ENCODE results near the gene JPH3.
A peak's percentile ranks its signal among the peaks of the same experiment; 100 is the strongest.

Gene JPH3

DNA sequence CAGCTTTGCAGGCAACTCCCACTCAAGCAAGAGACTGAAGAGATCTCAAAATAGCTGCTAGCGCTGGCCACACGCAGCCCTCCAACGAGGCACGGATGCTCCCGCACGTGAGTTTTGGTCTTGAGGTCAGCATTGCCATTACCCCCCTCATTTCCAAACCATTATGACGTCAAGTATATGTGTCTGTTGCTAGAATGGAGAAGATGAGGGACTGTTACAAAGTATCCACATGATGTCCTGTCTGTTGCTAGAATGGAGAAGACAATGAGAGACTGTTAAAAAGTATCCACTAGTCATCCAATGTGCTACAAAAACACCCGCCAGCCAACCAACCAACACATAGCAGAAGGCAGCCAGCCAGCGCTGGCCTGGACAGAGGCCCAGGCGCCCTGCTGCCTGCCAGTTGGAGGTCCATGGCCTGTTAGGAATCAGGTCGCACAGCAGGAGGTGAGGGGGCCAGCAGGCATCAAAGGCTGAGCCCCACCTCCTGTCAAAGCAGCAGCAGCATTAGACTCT lies 138.7 kb downstream of the JPH3 start:
- Mint-ChIP-seq H3K4me3 (no peak overlapping the region), H3K27ac (no peak overlapping the region), H3K9me3 (no peaks in the 10 kb centered on the region), H3K4me1 (ENCODE audit: low read depth in 2 of 2) (peaks cover 20 to 24% of the 10 kb centered on the region in 2 donors), H3K36me3 (ENCODE audit: insufficient read depth) (peaks cover 35% of the 10 kb centered on the region), H3K27me3 (no peaks in the 10 kb centered on the region)
- ATAC-seq (replicated peaks): no peak
- DNase-seq: no peak

DNA sequence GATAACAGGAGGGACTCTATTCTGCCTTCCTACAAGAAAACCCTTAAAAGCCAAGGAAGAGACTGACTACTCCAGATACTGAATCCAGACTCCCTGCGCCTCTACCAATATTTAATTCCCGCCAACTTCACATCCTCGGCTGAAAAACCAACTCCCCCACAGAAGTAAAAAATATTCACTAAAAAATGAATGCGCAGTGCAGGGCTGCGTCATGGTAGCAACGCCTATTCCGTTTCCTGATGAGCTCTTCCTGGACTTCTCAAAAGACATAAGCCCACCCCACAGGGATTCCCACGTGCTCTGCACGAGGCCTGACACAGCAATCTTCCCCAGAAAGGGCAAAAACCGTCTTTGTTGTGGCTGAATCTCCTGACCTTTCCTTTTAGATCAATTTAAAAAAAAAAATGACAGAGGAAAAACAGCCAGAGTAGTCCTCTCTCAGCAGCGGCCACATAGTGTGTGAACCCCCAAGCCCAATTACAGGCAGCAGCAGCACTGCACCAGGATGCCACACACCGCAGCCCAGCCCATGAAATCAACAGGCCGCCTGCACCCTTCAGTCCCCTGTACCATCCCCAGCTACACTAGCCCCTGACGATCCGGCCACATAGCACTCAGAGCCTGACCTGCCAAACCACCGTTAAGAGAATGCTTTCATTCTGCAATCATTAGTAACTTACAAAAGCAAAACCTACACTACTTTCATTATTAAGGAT lies 139.6 kb downstream of the JPH3 start:
- Mint-ChIP-seq H3K9me3 (no peaks in the 10 kb centered on the region), H3K36me3 (ENCODE audit: insufficient read depth) (peaks cover 38% of the 10 kb centered on the region), H3K4me1 (ENCODE audit: low read depth in 2 of 2) (peaks cover 22 to 26% of the 10 kb centered on the region in 2 donors), H3K27ac (peak overlapping the region in 1 of 2 donors; percentile 70), H3K27me3 (no peaks in the 10 kb centered on the region), H3K4me3 (no peak overlapping the region)
- DNase-seq (no peak), ATAC-seq (replicated peaks) (no peak)

DNA sequence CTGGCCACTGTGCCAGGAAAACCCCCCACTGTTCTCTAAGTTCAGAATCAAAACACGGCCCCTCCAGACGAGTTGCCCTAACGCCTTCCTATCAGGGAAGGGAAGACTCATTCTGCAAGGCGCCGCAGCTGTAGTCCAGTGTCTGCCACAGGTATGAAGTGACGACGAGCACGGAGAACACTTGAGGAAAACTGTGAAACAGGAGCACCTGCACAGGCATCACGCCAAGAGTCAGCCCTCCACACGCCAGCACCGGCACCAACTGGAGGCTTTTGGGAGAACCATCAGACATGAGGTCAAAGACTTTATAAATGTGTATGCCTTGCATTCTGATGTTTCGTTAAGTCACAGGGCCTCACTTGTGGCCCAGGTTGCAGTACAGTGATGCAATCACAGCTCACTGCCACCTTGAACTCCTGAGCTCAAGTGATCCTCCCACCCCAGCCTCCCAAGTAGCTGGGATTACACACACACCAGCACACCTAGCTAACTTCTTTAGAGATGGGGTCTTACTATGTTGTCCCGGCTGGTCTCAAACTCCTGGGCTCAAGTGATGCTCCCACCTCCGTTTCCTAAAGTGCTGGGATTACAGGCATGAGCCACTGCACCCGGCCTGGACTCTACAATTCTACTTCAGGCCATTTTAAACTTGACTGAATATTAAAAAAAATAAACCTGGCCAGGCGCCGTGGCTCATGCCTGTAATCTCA lies 140.6 kb downstream of the JPH3 start:
- no peaks in the 10 kb centered on the region for H3K27me3 Mint-ChIP-seq
- H3K4me3 Mint-ChIP-seq: no peak overlapping the region
- H3K36me3 Mint-ChIP-seq (ENCODE audit: insufficient read depth): peaks cover 37% of the 10 kb centered on the region
- ATAC-seq (replicated peaks): no peak
- no peak overlapping the region for H3K27ac Mint-ChIP-seq
- no peaks in the 10 kb centered on the region for H3K9me3 Mint-ChIP-seq
- H3K4me1 Mint-ChIP-seq (ENCODE audit: low read depth in 2 of 2): peaks cover 22 to 26% of the 10 kb centered on the region in 2 donors
- DNase-seq: no peak

DNA sequence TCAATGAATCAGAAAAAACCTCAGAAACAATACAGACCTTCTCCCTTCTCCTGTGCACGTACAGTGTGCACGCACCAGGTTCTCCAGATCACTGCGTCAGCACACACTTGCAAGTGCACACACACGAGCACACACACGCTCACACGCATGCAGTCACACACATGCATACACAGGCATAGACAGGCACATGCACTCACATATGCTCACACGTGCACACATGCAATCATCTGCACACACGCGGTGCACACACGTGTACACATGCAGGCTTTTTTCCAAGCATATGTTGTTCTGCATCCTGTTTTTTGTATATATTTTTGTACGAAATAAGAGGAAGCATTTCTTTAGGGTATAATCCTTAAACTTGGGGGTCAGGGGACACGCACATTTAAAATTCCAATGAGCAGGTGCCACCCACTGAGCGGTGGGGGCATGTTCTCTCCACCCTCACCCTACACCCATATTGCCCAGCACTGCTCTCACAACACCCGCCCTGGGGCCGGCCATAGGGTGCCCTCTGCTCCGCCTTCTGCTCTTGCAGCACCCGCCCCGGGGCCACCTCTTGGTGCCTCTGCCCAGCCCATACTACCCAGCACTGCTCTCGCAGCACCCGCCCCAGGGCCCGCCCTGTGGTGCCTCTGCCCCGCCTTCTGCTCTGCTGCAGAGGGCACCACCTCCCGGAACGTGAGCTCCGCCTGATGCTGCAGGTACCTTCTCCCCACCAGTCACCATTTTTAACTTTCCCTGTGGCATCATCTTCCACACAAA lies 142.6 kb downstream of the JPH3 start:
- H3K27ac Mint-ChIP-seq: no peak overlapping the region
- H3K36me3 Mint-ChIP-seq (ENCODE audit: insufficient read depth): peaks cover 51% of the 10 kb centered on the region
- DNase-seq (no peak), ATAC-seq (replicated peaks) (no peak)
- no peak overlapping the region for H3K4me3 Mint-ChIP-seq
- no peaks in the 10 kb centered on the region for H3K27me3 Mint-ChIP-seq
- no peaks in the 10 kb centered on the region for H3K9me3 Mint-ChIP-seq
- peaks cover 20 to 26% of the 10 kb centered on the region in 2 donors for H3K4me1 Mint-ChIP-seq (ENCODE audit: low read depth in 2 of 2)

DNA sequence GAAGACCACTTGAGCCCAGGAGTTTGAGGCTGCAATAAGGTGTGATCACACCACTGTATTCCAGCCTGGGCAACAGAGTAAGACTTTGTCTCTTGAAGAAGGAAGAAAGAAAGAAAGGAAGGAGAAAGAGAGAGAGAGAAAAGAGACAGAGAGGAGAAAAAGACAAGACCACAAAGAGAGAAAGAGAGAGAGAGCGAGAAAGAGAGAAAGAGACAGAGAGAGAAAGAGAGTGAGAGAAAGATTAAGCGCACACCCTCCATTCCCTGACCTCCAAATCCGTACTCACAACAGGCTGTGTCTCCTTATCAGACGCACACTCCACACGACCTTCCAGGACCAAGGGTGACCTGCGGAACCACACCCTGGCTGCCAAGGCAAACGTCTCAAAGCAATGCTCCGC lies 143.9 kb downstream of the JPH3 start:
- Mint-ChIP-seq H3K27ac (peak overlapping the region; percentile 13 to 28), H3K27me3 (no peaks in the 10 kb centered on the region), H3K4me1 (ENCODE audit: low read depth in 2 of 2) (peaks cover 17 to 21% of the 10 kb centered on the region in 2 donors)

More for the DNA sequence above, 143.9 kb downstream of the JPH3 start:
- DNase-seq (no peak), ATAC-seq (replicated peaks) (no peak)
- Mint-ChIP-seq H3K36me3 (ENCODE audit: insufficient read depth) (peaks cover 64% of the 10 kb centered on the region), H3K9me3 (no peaks in the 10 kb centered on the region), H3K4me3 (no peak overlapping the region)
